AG04450 (cell line): Measurements from ENCODE around the gene ALDH3A1. TPM values are rescaled to one million over a fixed set of nuclear protein-coding genes. Genes with fewer than 3 reads are reported as not detected.

Experiments
- CTCF ChIA-PET: fragments of 300-600, 350-600 bp; formaldehyde crosslinking; extraction: SDS; loops from one replicate; lab custom pipeline; 2022; ENCODE audit warnings: antibody characterized with exemption, inconsistent platforms; lab: Charles Lee
- POLR2A ChIA-PET: fragments of 350-600 bp; formaldehyde crosslinking; extraction: SDS; loops from one replicate; lab custom pipeline; 2021; ENCODE audit warnings: antibody characterized with exemption, inconsistent platforms; lab: Yijun Ruan, JAX
- DNase-seq: peaks from one replicate; pipeline ENCODE4 v3.0.0-alpha.2; 2011; ENCODE audit warnings: low read depth, low spot score
- H3K27ac ChIP-seq: one replicate; pipeline ENCODE4 v1.5.1; 2012; ENCODE audit warnings: low read depth, low read length, control low read depth
- H3K27me3 ChIP-seq: one replicate; pipeline ENCODE4 v1.6.0; 2012; ENCODE audit warnings: low read length; ENCODE audit not compliant: control insufficient read depth, insufficient read depth
- H3K4me3 ChIP-seq: 2 replicates; pipeline ENCODE4 v1.5.1; 2011; ENCODE audit warnings: mild to moderate bottlenecking, low read depth, low read length, control low read depth
- H3K9me3 ChIP-seq: 2 replicates; pipeline ENCODE4 v1.5.1; 2012; ENCODE audit warnings: low read length; ENCODE audit not compliant: control insufficient read depth, insufficient read depth
- CTCF ChIP-seq: IDR thresholded peaks from 2 replicates; pipeline ENCODE4 v1.5.1; 2011; ENCODE audit warnings: low read depth, low read length, control low read depth, inconsistent platforms
- polyA plus RNA-seq: library from polyadenylated mRNA; depleted of rRNA; stranded (reverse); fragments of >200 nt; gene quantifications from 2 replicates; pipeline ENCODE4 v1.2.3, GENCODE V29; 2011

Gene ALDH3A1
- polyA plus RNA-seq, 1 experiment: 1.7 TPM

GRCh38 chr17:19719355-19720209, 28.5 kb downstream of the ALDH3A1 start:
- no peak for TF ChIP-seq CTCF
- no peaks in the 10 kb centered on the region for H3K9me3 ChIP-seq
- no peak overlapping the region for H3K4me3 ChIP-seq
- ChIA-PET CTCF (no interaction called here), POLR2A (interaction anchor here (0.8 kb wide), 1 partner anchor 25 kb away, joined by 4 read pairs; no protein-coding TSS in a partner anchor)
- no peak overlapping the region for H3K27ac ChIP-seq
- DNase-seq: no peak
- H3K27me3 ChIP-seq: peaks cover 21% of the 10 kb centered on the region

DNA sequence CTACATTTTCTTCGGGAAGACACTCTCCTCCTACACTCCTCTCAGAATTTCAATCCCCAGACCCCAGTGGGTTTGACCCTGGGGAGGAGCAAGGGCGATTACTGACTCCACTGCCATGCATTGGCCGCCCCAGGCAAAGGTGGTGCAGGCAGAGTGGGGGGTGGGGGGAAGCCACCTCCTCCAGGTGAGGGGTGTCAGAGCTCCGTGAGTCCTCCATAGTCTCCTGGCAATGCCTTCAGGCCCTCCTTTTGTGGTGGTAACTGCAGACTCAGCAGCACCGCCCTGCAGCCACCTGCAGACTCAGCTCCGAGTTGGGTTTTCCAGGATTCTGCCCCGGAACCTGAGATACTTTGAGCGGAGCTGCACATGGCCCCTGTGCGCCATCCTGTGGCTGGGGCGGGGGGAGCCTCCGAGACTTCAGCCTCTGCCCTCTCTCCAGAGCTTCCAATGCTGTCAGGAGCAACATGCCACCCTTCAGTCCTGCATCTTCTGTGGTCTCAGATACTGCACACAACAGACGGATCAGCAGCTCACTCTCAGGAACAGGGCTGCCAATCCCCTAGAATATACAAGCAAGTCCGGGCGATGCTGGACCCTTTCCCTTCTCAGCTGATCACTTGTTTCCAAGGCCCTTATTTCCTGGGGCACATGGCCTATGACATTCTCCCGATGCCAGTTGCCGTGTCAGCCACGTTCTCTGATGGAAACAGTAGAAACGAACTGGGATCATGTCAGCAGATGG, 29.3 kb downstream of the ALDH3A1 start:
- no peak overlapping the region for H3K27ac ChIP-seq
- 0 out of 2 replicates have a peak, but pooled peaks have one; percentile 7 for TF ChIP-seq CTCF
- peaks cover 19% of the 10 kb centered on the region for H3K27me3 ChIP-seq
- ChIA-PET CTCF (no interaction called here), POLR2A (no interaction called here)
- H3K9me3 ChIP-seq: no peaks in the 10 kb centered on the region; the same call in 1 of the 2 replicates
- no peak for DNase-seq
- H3K4me3 ChIP-seq: no peak overlapping the region

DNA sequence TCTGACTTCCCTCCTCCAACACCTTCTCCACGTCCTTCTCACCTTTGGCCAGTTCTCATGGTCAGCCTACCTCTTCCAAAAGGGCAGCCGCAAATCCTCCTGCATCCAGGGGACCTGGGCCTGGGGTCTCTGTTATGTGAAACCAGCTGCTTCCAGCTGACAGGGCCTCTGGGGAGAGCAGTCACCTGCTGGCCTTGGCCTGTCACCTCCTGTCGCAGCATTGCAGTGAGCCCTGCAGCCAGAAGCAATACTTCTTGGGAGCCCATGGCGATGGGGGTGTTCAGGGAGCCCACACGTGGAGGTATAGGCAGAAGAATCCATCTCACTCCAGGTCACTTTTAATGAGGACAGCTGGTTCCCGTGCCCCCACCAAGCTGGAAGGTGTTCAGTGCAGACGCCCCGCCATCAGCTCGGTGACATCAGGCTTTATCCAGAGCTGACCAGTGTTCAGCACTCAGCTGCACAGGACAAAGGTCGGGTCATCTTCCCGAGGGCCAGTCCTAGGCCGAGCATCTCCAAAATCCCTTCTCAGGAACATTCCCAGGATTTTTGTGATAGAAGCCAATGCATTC, 30.0 kb downstream of the ALDH3A1 start:
- no peaks in the 10 kb centered on the region; the same call in 1 of the 2 replicates for H3K9me3 ChIP-seq
- peaks cover 19% of the 10 kb centered on the region for H3K27me3 ChIP-seq
- TF ChIP-seq CTCF: no peak
- H3K27ac ChIP-seq: no peak overlapping the region
- H3K4me3 ChIP-seq: no peak overlapping the region
- POLR2A ChIA-PET: no interaction called here
- CTCF ChIA-PET: no interaction called here
- no peak for DNase-seq

GRCh38 chr17:19717411-19717908, 30.6 kb downstream of the ALDH3A1 start:
- Histone ChIP-seq H3K27me3 (peaks cover 19% of the 10 kb centered on the region), H3K4me3 (no peak overlapping the region), H3K27ac (no peak overlapping the region), H3K9me3 (no peaks in the 10 kb centered on the region; the same call in 1 of the 2 replicates)
- no peak for DNase-seq
- no peak for TF ChIP-seq CTCF
- POLR2A ChIA-PET: no interaction called here
- CTCF ChIA-PET: no interaction called here
